B cell (primary cell): ENCODE measurements around the gene WNK1. TPM values are rescaled to one million over a fixed set of nuclear protein-coding genes. Genes with fewer than 3 reads are reported as not detected.

Experiments used
- ATAC-seq: fragments of 200-7000 bp; cut with Tn5 transposase; one replicate; pipeline ENCODE4 v1.10.0; 2021; ENCODE audit warnings: low read depth, mild to moderate bottlenecking, moderate number of reproducible peaks, moderate library complexity
- CTCF ChIA-PET: fragments of 350-600 bp; sonication (Branson Sonifier 250); formaldehyde crosslinking; loops from one replicate; lab custom pipeline; 2021; ENCODE audit warnings: antibody characterized with exemption, inconsistent platforms; lab: Charles Lee
- POLR2A ChIA-PET: fragments of 350-600 bp; sonication (Branson Sonifier 250); formaldehyde crosslinking; loops from one replicate; lab custom pipeline; 2021; ENCODE audit warnings: antibody characterized with exemption; lab: Charles Lee
- DNase-seq: peaks from one replicate; pipeline ENCODE4 v3.0.0; 2013
- H2AFZ ChIP-seq: 2 replicates; pipeline ENCODE4 v1.6.1; 2012; ENCODE audit warnings: mild to moderate bottlenecking, low read depth, low read length; ENCODE audit not compliant: insufficient read depth, poor library complexity, severe bottlenecking
- H3K27ac ChIP-seq, 2 donors: 1 replicate in 1 of 2; 2 replicates in 1 of 2; pipeline ENCODE4 v1.5.1; 2012 to 2013; ENCODE audit warnings: low read length in 2 of 2, mild to moderate bottlenecking in 2 of 2, moderate library complexity in 1 of 2
- H3K27me3 ChIP-seq, 4 experiments: fragments of 200-600 bp in 1 of 4; sonication (generic) in 1 of 4; replicated peaks in 1 of 4; 1 replicate in 2 of 4; 2 replicates in 2 of 4; pipeline versions ENCODE4 v1.6.1 to v1.7.0; 2013 to 2016; ENCODE audit warnings: low read length in 3 of 4, mild to moderate bottlenecking in 2 of 4, mixed read lengths in 1 of 4, moderate library complexity in 1 of 4; ENCODE audit not compliant: insufficient read depth in 4 of 4, control insufficient read depth in 3 of 4; ENCODE audit errors: control extremely low read depth in 1 of 4
- H3K36me3 ChIP-seq, 2 experiments: replicated peaks in 1 of 2; 1 replicate in 1 of 2; 2 replicates in 1 of 2; pipeline versions ENCODE4 v1.6.1 to v1.7.1; 2013; ENCODE audit warnings: low read length in 1 of 2; ENCODE audit not compliant: insufficient read depth in 2 of 2, control insufficient read depth in 1 of 2; ENCODE audit errors: control extremely low read depth in 1 of 2, extremely low read depth in 1 of 2
- H3K4me1 ChIP-seq, 2 donors: fragments of 200-600 bp in 1 of 2; sonication (generic) in 1 of 2; 1 replicate in 1 of 2; 2 replicates in 1 of 2; pipeline versions ENCODE4 v1.5.1 to v1.6.1; 2013 to 2017; ENCODE audit warnings: low read length in 2 of 2; ENCODE audit not compliant: control insufficient read depth in 2 of 2, insufficient read depth in 2 of 2
- H3K4me2 ChIP-seq: replicated peaks from 2 replicates; pipeline ENCODE3; 2012; ENCODE audit warnings: mild to moderate bottlenecking, low read depth, low read length; ENCODE audit not compliant: poor library complexity, severe bottlenecking
- H3K4me3 ChIP-seq, 5 experiments: fragments of 200-600 bp in 1 of 5; sonication (generic) in 1 of 5; 1 replicate in 3 of 5; 2 replicates in 2 of 5; pipeline versions ENCODE4 v1.5.1 to v1.7.0; 2011 to 2016; ENCODE audit warnings: low read length in 4 of 5, mild to moderate bottlenecking in 4 of 5, low read depth in 2 of 5, control low read depth in 1 of 5, moderate library complexity in 1 of 5; ENCODE audit not compliant: insufficient read depth in 1 of 5; ENCODE audit errors: control extremely low read depth in 1 of 5, extremely low read depth in 1 of 5
- H3K79me2 ChIP-seq: fragments of 200-600 bp; sonication (generic); one replicate; pipeline ENCODE4 v1.6.0; 2016; ENCODE audit warnings: low read length; ENCODE audit not compliant: control insufficient read depth, insufficient read depth
- H3K9ac ChIP-seq: fragments of 200-600 bp; sonication (generic); 2 replicates; pipeline ENCODE4 v1.6.1; 2017; ENCODE audit warnings: mild to moderate bottlenecking, low read length, moderate library complexity
- H3K9me3 ChIP-seq, 3 donors: one replicate each; pipeline versions ENCODE4 v1.6.1 to v1.7.1; 2013; ENCODE audit warnings: low read length in 2 of 3; ENCODE audit not compliant: control insufficient read depth in 2 of 3, insufficient read depth in 1 of 3; ENCODE audit errors: control extremely low read depth in 1 of 3
- H4K20me1 ChIP-seq: 2 replicates; pipeline ENCODE4 v1.6.0; 2012; ENCODE audit warnings: mild to moderate bottlenecking, low read length; ENCODE audit not compliant: insufficient read depth, control insufficient read depth, poor library complexity, severe bottlenecking
- H3K27ac Mint-ChIP-seq: one replicate; pipeline ENCODE4 v1.8.0; 2021; ENCODE audit warnings: mixed read lengths
- H3K27me3 Mint-ChIP-seq: one replicate; pipeline ENCODE4 v1.8.0; 2021; ENCODE audit warnings: mixed read lengths
- H3K4me1 Mint-ChIP-seq: one replicate; pipeline ENCODE4 v1.8.0; 2021; ENCODE audit warnings: mixed read lengths
- H3K4me3 Mint-ChIP-seq: one replicate; pipeline ENCODE4 v1.8.0; 2021; ENCODE audit warnings: mixed read lengths
- H3K9me3 Mint-ChIP-seq: one replicate; pipeline ENCODE4 v1.8.0; 2022; ENCODE audit warnings: mixed read lengths; ENCODE audit not compliant: insufficient read depth
- EZH2 ChIP-seq: IDR thresholded peaks from 2 replicates; pipeline ENCODE4 v1.6.1; 2012; ENCODE audit warnings: borderline replicate concordance, low read depth, mild to moderate bottlenecking, moderate library complexity, low read length; ENCODE audit not compliant: insufficient read depth, poor library complexity, severe bottlenecking
- WGBS: methylation state at CpG from one replicate; pipeline ENCODE4 v1.1.5; 2013; ENCODE audit warnings: missing lambda C conversion rate; ENCODE audit not compliant: insufficient coverage; 5-methylcytosine and 5-hydroxymethylcytosine counted together
- intact Hi-C: fragments of 100-400 bp; cut with micrococcal nuclease; formaldehyde crosslinking; loops from one replicate; pipeline ENCODE4 v1.10.0; 2022
- polyA plus RNA-seq: library from polyadenylated mRNA; depleted of rRNA; stranded (reverse); fragments of >200 nt; gene quantifications from 2 replicates; pipeline ENCODE4 v1.2.3, GENCODE V29; 2012
- total RNA-seq, 2 donors: library from RNA; stranded (reverse); fragments of 120-200 nt in 1 of 2; gene quantifications; 1 replicate in 1 of 2; 2 replicates in 1 of 2; pipeline versions ENCODE4 v1.2.3 to v1.2.4, GENCODE V29; 2013 to 2022
- TF ChIP-seq, protein P1 (sequence below): fragments of 200-600 bp; IDR thresholded peaks from one replicate; pipeline ENCODE4 v1.8.0; 2022; ENCODE audit warnings: antibody characterized with exemption, mild to moderate bottlenecking

The WNK1 gene
- total and polyA plus RNA-seq, 2 donors (not counting 1 experiment from before 2014, with no cell fraction given) = 43.9 to 188 TPM

DNA sequence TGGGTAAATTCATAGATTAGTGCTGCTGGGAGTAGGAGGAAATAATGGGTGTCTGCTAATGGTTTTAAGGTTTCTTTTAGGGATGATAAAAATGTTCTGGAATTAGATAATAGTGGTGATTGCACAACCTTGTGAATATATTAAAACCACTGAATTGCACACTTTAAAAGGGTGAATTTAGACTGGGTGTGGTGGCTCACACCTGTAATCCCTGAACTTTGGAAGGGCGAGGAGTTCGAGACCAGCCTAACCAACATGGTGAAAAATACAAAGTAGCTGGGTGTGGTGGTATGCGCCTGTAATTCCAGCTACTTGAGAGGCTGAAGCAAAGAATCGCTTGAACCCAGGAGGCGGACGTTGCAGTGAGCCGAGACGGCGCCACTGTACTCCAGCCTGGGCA lies 195.9 kb downstream of the WNK1 start:
- no peak for TF ChIP-seq EZH2
- TF ChIP-seq, protein P1, sequence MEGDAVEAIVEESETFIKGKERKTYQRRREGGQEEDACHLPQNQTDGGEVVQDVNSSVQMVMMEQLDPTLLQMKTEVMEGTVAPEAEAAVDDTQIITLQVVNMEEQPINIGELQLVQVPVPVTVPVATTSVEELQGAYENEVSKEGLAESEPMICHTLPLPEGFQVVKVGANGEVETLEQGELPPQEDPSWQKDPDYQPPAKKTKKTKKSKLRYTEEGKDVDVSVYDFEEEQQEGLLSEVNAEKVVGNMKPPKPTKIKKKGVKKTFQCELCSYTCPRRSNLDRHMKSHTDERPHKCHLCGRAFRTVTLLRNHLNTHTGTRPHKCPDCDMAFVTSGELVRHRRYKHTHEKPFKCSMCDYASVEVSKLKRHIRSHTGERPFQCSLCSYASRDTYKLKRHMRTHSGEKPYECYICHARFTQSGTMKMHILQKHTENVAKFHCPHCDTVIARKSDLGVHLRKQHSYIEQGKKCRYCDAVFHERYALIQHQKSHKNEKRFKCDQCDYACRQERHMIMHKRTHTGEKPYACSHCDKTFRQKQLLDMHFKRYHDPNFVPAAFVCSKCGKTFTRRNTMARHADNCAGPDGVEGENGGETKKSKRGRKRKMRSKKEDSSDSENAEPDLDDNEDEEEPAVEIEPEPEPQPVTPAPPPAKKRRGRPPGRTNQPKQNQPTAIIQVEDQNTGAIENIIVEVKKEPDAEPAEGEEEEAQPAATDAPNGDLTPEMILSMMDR = no peak
- Histone ChIP-seq H3K79me2 (peaks cover 34% of the 10 kb centered on the region), H3K4me3 (peak overlapping the region in 1 of 5 experiments; percentile 91), H3K27ac (no peak overlapping the region), H3K4me1 (peaks cover 0 to 17% of the 10 kb centered on the region in 2 donors), H3K36me3 (peaks cover 0 to 4% of the 10 kb centered on the region in 2 experiments), H4K20me1 (no peaks in the 10 kb centered on the region), H3K27me3 (no peaks in the 10 kb centered on the region), H3K9ac (no peak overlapping the region), H3K9me3 (no peaks in the 10 kb centered on the region), H3K4me2 (peak overlapping the region; percentile 77), H2AFZ (no peak overlapping the region)
- Mint-ChIP-seq H3K4me1 (peaks cover 30% of the 10 kb centered on the region), H3K27ac (peak overlapping the region; percentile 7), H3K9me3 (no peaks in the 10 kb centered on the region), H3K27me3 (no peaks in the 10 kb centered on the region), H3K4me3 (peak overlapping the region; percentile 65)
- intact Hi-C loops = loop anchor here (2.0 to 10.0 kb wide), 4 partner anchors 36 to 371 kb away; no protein-coding TSS in a partner anchor
- ATAC-seq (no peak), DNase-seq (no peak)
- ChIA-PET POLR2A (interaction anchor here (1.9 kb wide), 1 partner anchor 43 kb away, joined by 27 read pairs; the partner anchor contains the start of gene ERC1), CTCF (interaction anchor here (0.7 to 4.0 kb wide), 4 partner anchors 43 to 376 kb away, joined by 3 to 31 read pairs (median 11); partner anchors contain the start of gene ERC1)
- WGBS = 89% methylated on average over 9 of the region's 9 CpGs

DNA sequence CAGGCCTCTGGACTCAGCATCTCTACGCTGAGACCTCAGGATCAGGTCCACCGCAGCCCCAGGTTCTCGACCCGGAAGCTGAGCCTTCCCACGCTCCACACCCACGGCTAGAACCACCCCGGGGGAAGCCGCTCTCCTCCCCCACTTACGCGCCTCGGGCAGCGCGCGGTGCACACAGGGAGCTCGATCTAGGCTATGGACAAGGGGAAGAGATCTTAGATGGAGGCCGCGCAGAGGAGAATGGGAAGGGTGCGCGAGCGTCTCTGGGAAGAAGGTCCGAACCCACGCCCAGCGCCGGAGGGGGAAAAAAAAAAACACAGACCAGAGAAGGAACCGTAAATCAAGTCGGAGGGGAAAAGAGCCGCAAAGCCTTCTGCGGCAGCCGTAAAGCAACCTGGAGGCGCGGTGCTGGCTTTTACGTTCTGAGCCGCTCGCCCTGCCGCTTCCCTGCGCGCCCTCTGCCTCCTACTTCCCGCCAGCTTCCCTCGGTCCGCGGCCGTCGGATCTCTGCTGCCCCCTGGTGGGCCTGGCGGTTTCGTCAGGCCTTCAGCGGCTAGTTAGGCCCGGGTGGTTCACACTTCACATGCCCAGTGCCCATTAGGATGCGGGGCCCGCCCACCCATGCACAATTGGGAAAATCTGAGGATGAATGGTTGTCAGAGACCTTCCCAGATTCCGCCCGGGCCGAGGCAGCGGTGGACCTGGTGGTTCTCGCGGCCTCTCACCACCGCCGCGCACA lies 197.2 kb downstream of the WNK1 start, which contains the start of gene RAD52:
Gene RAD52 (minus strand): TSS at position 242 of the 739 bp plus-strand sequence. CDS start 16,636 bp downstream, outside the sequence.
- ATAC-seq = peak; percentile 86
- peak; percentile 99 for DNase-seq
- no peak for TF ChIP-seq EZH2
- TF ChIP-seq, protein P1 = peak; percentile 99
- peak within 1 kb of the TSS; percentile 88 for H3K4me3 Mint-ChIP-seq
- Histone ChIP-seq H3K4me2 (peak within 1 kb of the TSS; percentile 77), H4K20me1 (no peaks in the 10 kb centered on the region), H3K9ac (peak within 1 kb of the TSS; percentile 71), H3K9me3 (no peaks in the 10 kb centered on the region), H3K4me1 (peaks cover 0 to 13% of the 10 kb centered on the region in 2 donors), H3K27me3 (no peaks in the 10 kb centered on the region), H3K4me3 (peak within 1 kb of the TSS; percentile 67 to 91 (median 74)), H3K27ac (peak within 1 kb of the TSS; percentile 82 to 84), H3K36me3 (no peaks in the 10 kb centered on the region), H2AFZ (peak within 1 kb of the TSS; percentile 84), H3K79me2 (peaks cover 25% of the 10 kb centered on the region)
- peak within 1 kb of the TSS; percentile 90 for H3K27ac Mint-ChIP-seq
- intact Hi-C loops = loop anchor here (1.0 to 10.0 kb wide), 8 partner anchors 37 to 645 kb away; partner anchors contain the start of genes ERC1, FBXL14 and WNK1
- H3K9me3 Mint-ChIP-seq = no peaks in the 10 kb centered on the region
- WGBS = under 1% methylated on average over 45 of the region's 58 CpGs
- ChIA-PET POLR2A (interaction anchor here (0.5 to 1.9 kb wide), 8 partner anchors 9 to 634 kb away, joined by 3 to 27 read pairs (median 4); partner anchors contain the start of genes CCDC77, ERC1 and WNK1), CTCF (interaction anchor here (0.6 to 4.0 kb wide), 23 partner anchors 13 to 656 kb away, joined by 3 to 31 read pairs (median 5); partner anchors contain the start of gene ERC1)
- H3K27me3 Mint-ChIP-seq = no peaks in the 10 kb centered on the region
- peaks cover 27% of the 10 kb centered on the region for H3K4me1 Mint-ChIP-seq
